Astrocyte (in vitro differentiated cells and primary cell): Measurements from ENCODE around the gene UBLCP1.

Experiments used
- CTCF ChIP-seq: IDR thresholded peaks from 2 replicates; pipeline ENCODE4 v1.5.1; 2011; ENCODE audit warnings: low read depth, mild to moderate bottlenecking, inconsistent platforms, low read length, moderate library complexity; ENCODE audit not compliant: insufficient read depth
- EZH2 ChIP-seq: IDR thresholded peaks from 2 replicates; pipeline ENCODE4 v1.6.1; 2012; ENCODE audit warnings: mild to moderate bottlenecking, low read length, inconsistent platforms; ENCODE audit not compliant: insufficient read depth

- TF ChIP-seq CTCF (no peak), EZH2 (no peak)
Measured at GRCh38 chr5:159262859-159263568, at the start of gene UBLCP1.
